HFFc6 (cell line): ENCODE data around the gene GSK3A. TPM values are rescaled to one million over a fixed set of nuclear protein-coding genes. Genes with fewer than 3 reads are reported as not detected.

ENCODE experiments used
- DNase-seq: peaks from one replicate; pipeline ENCODE4 v3.0.0-alpha.2; 2018
- H3K27ac Mint-ChIP-seq: 2 replicates; pipeline ENCODE4 v1.8.0; 2020; ENCODE audit warnings: mild to moderate bottlenecking, mixed read lengths
- H3K27me3 Mint-ChIP-seq: 2 replicates; pipeline ENCODE4 v1.8.0; 2021; ENCODE audit warnings: mild to moderate bottlenecking, moderate library complexity, mixed read lengths; ENCODE audit not compliant: insufficient read depth
- H3K36me3 Mint-ChIP-seq: 2 replicates; pipeline ENCODE4 v1.8.0; 2021; ENCODE audit warnings: low read depth, mixed read lengths
- H3K4me1 Mint-ChIP-seq: 2 replicates; pipeline ENCODE4 v1.8.0; 2020; ENCODE audit warnings: low read depth, mixed read lengths
- H3K4me3 Mint-ChIP-seq: 2 replicates; pipeline ENCODE4 v1.8.0; 2020; ENCODE audit warnings: mild to moderate bottlenecking, moderate library complexity, mixed read lengths
- H3K9me3 Mint-ChIP-seq: 2 replicates; pipeline ENCODE4 v1.8.0; 2020; ENCODE audit warnings: mild to moderate bottlenecking, mixed read lengths
- CTCF ChIP-seq: fragments of 200-600 bp; sonication (generic); IDR thresholded peaks from 2 replicates; pipeline ENCODE4 v1.5.0; 2021; ENCODE audit warnings: antibody characterized with exemption, mild to moderate bottlenecking
- total RNA-seq, 6 experiments: library from RNA; stranded (reverse); fragmentation: NEBNext Ultra II Directional; extraction: Animal tissue kit (Norgen Biotek cat#: 25700); gene quantifications; 2 replicates in 1 of 6; 3 replicates in 5 of 6; pipeline ENCODE4 v1.2.3, GENCODE V29; 2021

GSK3A gene
- total RNA-seq, 6 experiments from 2014 or later, result 36.3 to 45.5 (median 43.1) TPM

GRCh38 chr19:42252365-42253244 lies 10.2 kb upstream of the GSK3A start:
- Mint-ChIP-seq H3K27ac (peak overlapping the region; percentile 99), H3K36me3 (peaks cover 9% of the 10 kb centered on the region), H3K27me3 (peaks cover 3% of the 10 kb centered on the region; the same call in 1 of the 2 replicates), H3K4me3 (peak overlapping the region; percentile 98), H3K9me3 (no peaks in the 10 kb centered on the region; the same call in 1 of the 2 replicates), H3K4me1 (peaks cover 40% of the 10 kb centered on the region)
- peak; percentile 66 for DNase-seq
- TF ChIP-seq CTCF, result no peak

GRCh38 chr19:42251572-42252358 lies 9.4 kb upstream of the GSK3A start:
- peak overlapping the region; percentile 99 for H3K27ac Mint-ChIP-seq
- TF ChIP-seq CTCF, result no peak
- H3K36me3 Mint-ChIP-seq, result peaks cover 9% of the 10 kb centered on the region
- no peak for DNase-seq
- peak overlapping the region; percentile 98 for H3K4me3 Mint-ChIP-seq
- H3K27me3 Mint-ChIP-seq, result peaks cover 3% of the 10 kb centered on the region; the same call in 1 of the 2 replicates
- H3K4me1 Mint-ChIP-seq, result peaks cover 43% of the 10 kb centered on the region
- no peaks in the 10 kb centered on the region; the same call in 1 of the 2 replicates for H3K9me3 Mint-ChIP-seq

GRCh38 chr19:42250666-42251531 lies 8.5 kb upstream of the GSK3A start:
- Mint-ChIP-seq H3K9me3 (no peaks in the 10 kb centered on the region; the same call in 1 of the 2 replicates), H3K4me3 (peak overlapping the region; percentile 75), H3K27ac (peak overlapping the region; percentile 99), H3K36me3 (peaks cover 9% of the 10 kb centered on the region), H3K4me1 (peaks cover 43% of the 10 kb centered on the region), H3K27me3 (peaks cover 3% of the 10 kb centered on the region; the same call in 1 of the 2 replicates)
- no peak for TF ChIP-seq CTCF
- no peak for DNase-seq

- no peak for TF ChIP-seq CTCF
- Mint-ChIP-seq H3K9me3 (no peaks in the 10 kb centered on the region; the same call in 1 of the 2 replicates), H3K4me1 (peaks cover 46% of the 10 kb centered on the region), H3K36me3 (peaks cover 9% of the 10 kb centered on the region), H3K27ac (peak overlapping the region; percentile 70), H3K4me3 (no peak overlapping the region), H3K27me3 (peaks cover 6% of the 10 kb centered on the region)
- no peak for DNase-seq
Measured at GRCh38 chr19:42250183-42250665, 7.8 kb upstream of the GSK3A start.

- Mint-ChIP-seq H3K27me3 (peaks cover 8% of the 10 kb centered on the region), H3K36me3 (peaks cover 9% of the 10 kb centered on the region), H3K9me3 (no peaks in the 10 kb centered on the region; the same call in 1 of the 2 replicates), H3K4me1 (peaks cover 51% of the 10 kb centered on the region), H3K4me3 (no peak overlapping the region), H3K27ac (peak overlapping the region; percentile 73)
- no peak for TF ChIP-seq CTCF
- no peak for DNase-seq
Measured at GRCh38 chr19:42249769-42250168, 7.4 kb upstream of the GSK3A start.
